MG63 (cell line): Measurements from ENCODE around the gene SCMH1. TPM values are rescaled to one million over a fixed set of nuclear protein-coding genes. Genes with fewer than 3 reads are reported as not detected.

Source experiments
- DNase-seq: peaks from one replicate; pipeline ENCODE4 v3.0.0-alpha.2; 2020
- H3K27me3 ChIP-seq: fragments of 250-450 bp; sonication (Bioruptor Pico); 2 replicates; pipeline ENCODE4 v1.5.1; 2020; ENCODE audit warnings: mild to moderate bottlenecking, moderate library complexity
- H3K36me3 ChIP-seq: fragments of 250-450 bp; sonication (Bioruptor Pico); 2 replicates; pipeline ENCODE4 v1.5.1; 2020; ENCODE audit warnings: mild to moderate bottlenecking, moderate library complexity
- H3K4me3 ChIP-seq: fragments of 250-450 bp; sonication (Bioruptor Pico); 2 replicates; pipeline ENCODE4 v1.5.1; 2020; ENCODE audit warnings: mild to moderate bottlenecking, moderate library complexity
- H3K9me3 ChIP-seq: fragments of 250-450 bp; sonication (Bioruptor Pico); 2 replicates; pipeline ENCODE4 v1.5.1; 2020; ENCODE audit warnings: mild to moderate bottlenecking, moderate library complexity
- total RNA-seq: library from RNA; depleted of rRNA; stranded (reverse); fragments of >200 nt; shearing (Covaris generic); gene quantifications from 2 replicates; pipeline ENCODE4 v1.2.3, GENCODE V29; 2014; ENCODE audit warnings: low replicate concordance

Gene SCMH1
- total RNA-seq, 1 experiment from 2014 or later = 11.5 TPM

GRCh38 chr1:41175546-41175945, 66.6 kb downstream of the SCMH1 start:
- Histone ChIP-seq H3K4me3 (no peak overlapping the region), H3K27me3 (no peaks in the 10 kb centered on the region), H3K9me3 (peaks cover 7% of the 10 kb centered on the region), H3K36me3 (peaks cover 15% of the 10 kb centered on the region)
- DNase-seq = no peak

DNA sequence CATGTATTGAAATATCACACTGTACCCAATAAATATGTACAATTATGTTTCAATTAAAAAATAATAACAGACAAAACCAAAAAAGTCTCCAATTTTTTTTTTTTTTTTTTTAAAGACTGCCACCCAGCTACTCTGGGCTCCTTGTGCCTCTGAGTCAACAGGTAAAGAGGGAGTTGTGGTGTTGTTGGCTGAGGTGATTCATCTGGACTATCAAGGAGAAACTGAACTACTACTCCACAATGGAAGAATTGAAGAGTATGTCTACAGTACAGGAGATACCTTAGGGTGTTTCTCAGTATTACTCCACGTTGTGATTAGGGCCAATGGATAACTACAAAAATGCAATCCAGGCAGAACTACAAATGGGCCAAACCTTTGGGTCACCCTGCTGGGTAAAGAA, 67.9 kb downstream of the SCMH1 start:
- H3K9me3 ChIP-seq = peaks cover 7% of the 10 kb centered on the region
- H3K27me3 ChIP-seq = no peaks in the 10 kb centered on the region
- no peak overlapping the region for H3K4me3 ChIP-seq
- DNase-seq = no peak
- H3K36me3 ChIP-seq = peaks cover 25% of the 10 kb centered on the region

DNA sequence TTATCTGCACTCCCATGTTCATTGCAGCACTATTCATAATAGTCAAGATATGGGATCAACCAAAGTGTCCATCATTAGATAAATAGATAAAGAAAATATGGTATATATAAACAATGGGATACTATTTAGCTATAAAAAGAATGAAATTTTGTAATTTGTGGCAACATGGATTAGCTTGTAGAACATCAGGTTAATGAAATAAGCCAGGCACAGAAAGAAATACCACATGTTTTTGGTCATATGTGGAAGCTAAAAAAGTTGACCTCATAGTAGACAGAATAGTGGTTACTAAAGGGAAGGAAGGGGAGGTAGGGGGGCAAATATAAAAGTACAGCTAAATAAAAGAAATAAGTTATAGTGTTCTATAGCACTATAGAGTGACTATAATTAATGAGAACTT, 68.5 kb downstream of the SCMH1 start:
- DNase-seq = no peak
- Histone ChIP-seq H3K36me3 (peaks cover 30% of the 10 kb centered on the region), H3K4me3 (no peak overlapping the region), H3K9me3 (peaks cover 11% of the 10 kb centered on the region), H3K27me3 (no peaks in the 10 kb centered on the region)

- Histone ChIP-seq H3K9me3 (peaks cover 19% of the 10 kb centered on the region), H3K27me3 (no peaks in the 10 kb centered on the region), H3K4me3 (no peak overlapping the region), H3K36me3 (peaks cover 33% of the 10 kb centered on the region)
- no peak for DNase-seq
These were observed 70.7 kb downstream of the SCMH1 start for GRCh38 chr1:41171266-41171874.

GRCh38 chr1:41169799-41170180, 72.3 kb downstream of the SCMH1 start:
- H3K9me3 ChIP-seq = peaks cover 19% of the 10 kb centered on the region
- no peak for DNase-seq
- H3K27me3 ChIP-seq = no peaks in the 10 kb centered on the region
- H3K4me3 ChIP-seq = no peak overlapping the region
- H3K36me3 ChIP-seq = peaks cover 33% of the 10 kb centered on the region

DNA sequence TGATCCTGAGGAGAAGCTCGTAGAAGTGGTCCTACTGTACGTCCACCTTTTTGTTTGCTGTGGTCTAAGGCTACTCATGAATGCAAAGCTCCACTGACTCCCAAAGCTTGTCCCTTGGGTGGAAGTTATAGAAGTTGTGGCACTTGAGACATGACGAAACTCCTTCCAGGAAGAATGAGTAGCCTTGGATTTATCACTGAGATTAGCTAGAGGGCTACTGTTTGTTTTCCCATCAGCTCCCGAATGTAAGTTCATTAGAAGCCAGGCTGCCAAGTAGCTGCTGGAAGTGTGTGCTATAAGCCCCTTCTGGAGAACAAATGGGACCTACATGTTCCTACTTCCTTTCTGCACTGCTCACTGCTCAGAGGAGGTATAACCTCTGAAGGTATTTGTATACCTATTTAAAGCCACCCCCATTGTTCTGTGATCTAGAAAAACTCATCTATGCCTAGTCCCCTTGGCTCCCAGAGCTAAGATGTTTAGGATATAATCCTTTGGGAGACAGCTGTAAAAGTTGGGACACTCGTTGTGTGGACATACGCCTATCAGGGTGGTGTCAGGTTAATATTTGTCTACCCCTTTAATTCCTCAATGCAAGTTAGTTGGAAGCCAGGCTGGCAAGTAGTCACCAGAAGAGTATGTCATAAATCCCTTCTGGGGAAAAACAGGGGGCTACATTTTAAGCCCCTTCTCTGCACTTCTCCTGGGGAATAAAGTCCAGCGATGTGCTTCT, 72.9 kb downstream of the SCMH1 start:
- no peak for DNase-seq
- peaks cover 33% of the 10 kb centered on the region for H3K36me3 ChIP-seq
- H3K9me3 ChIP-seq = peaks cover 19% of the 10 kb centered on the region
- H3K4me3 ChIP-seq = no peak overlapping the region
- no peaks in the 10 kb centered on the region for H3K27me3 ChIP-seq

GRCh38 chr1:41167667-41168066, 74.4 kb downstream of the SCMH1 start:
- Histone ChIP-seq H3K4me3 (no peak overlapping the region), H3K9me3 (peaks cover 19% of the 10 kb centered on the region), H3K36me3 (peaks cover 29% of the 10 kb centered on the region), H3K27me3 (no peaks in the 10 kb centered on the region)
- DNase-seq = no peak

DNA sequence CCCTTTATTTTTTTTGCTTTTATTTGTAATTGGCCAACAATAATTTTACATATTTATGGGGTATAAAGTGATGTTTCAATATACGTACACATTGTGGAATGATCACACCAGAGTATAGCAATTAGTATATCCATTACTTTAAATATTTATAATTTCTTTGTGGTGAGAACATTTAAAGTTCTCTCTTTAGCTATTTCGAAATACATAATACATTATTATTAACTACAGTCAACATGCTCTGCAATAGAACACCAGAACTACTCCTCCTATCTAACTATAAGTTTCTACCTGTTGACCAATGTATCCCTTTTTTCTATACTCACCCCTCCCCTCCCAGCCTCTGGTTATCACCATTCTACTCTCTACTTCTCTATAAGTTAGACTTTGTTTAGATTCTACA, 77.4 kb downstream of the SCMH1 start:
- no peak overlapping the region for H3K4me3 ChIP-seq
- peaks cover 27% of the 10 kb centered on the region for H3K36me3 ChIP-seq
- DNase-seq = no peak
- peaks cover 19% of the 10 kb centered on the region for H3K9me3 ChIP-seq
- no peaks in the 10 kb centered on the region for H3K27me3 ChIP-seq

DNA sequence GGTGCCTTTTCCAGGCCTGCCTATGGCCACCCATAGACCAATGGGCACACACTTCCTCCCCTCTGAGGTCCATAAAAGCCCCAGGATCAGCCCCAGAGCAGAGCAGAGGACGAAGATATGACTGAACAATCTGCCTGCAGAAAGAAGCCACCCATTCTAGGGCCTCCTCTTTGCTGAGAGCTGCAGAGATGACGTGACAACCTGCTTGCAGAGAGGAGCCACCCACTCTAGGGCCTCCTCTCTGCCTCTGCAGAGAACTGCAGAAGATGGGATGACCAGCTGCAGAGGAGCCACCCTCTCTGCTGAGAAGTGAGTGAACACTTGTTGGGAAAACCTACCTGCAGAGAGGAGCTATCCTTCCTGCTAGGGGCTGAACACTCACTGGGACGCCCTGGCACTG, 79.7 kb downstream of the SCMH1 start:
- Histone ChIP-seq H3K27me3 (no peaks in the 10 kb centered on the region), H3K9me3 (peaks cover 9% of the 10 kb centered on the region), H3K36me3 (peaks cover 24% of the 10 kb centered on the region), H3K4me3 (no peak overlapping the region)
- DNase-seq = no peak

DNA sequence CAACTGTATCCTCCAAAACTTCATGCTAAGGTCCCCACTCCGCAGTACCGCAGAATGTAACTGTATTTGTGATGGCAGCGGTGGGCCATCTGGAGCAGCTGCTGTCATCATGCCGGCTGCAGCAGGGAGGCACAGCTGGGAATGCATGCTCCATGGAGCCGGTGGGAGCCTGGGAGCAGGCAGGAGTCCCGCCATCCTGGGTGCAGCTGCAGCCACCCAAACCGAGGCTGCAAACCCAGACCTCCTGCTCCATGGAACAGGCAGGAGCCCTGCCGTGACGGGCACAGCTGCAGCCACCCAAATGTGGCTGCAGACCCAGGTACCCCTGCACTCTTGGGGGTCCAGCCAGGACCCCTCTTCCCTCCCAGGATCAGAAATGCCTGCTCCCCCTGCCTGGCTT, 80.3 kb downstream of the SCMH1 start:
- DNase-seq = no peak
- H3K36me3 ChIP-seq = peaks cover 19% of the 10 kb centered on the region
- H3K27me3 ChIP-seq = no peaks in the 10 kb centered on the region
- H3K4me3 ChIP-seq = no peak overlapping the region
- peaks cover 3% of the 10 kb centered on the region for H3K9me3 ChIP-seq

DNA sequence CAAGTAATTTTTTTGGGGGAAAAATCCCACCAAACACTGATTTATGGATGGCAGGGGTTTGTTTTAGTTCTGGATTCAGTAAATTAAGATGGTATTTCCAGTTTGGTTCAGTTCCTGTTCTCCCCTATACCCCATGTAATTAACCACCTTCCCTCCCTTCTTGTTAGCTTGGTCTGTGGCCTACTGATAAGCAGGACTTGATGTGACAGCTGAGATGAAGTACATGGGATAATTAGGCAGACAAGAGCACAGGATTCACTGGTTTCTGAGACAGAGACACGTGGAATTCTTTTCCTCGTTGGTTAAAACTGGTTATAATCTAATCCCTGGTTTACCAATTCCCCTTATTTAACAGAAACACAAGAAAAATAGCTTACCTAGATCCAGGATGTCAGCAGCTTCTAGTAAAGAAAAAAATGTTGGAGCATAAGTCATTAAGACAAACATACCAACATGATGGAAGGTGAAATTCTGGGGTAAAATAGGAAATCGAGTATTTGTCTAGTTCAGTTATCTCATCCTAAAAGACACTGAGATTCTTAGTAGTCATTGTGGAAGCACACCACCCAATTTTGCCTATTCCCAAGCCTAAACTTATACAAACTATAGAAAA, 81.5 kb downstream of the SCMH1 start:
- Histone ChIP-seq H3K27me3 (no peaks in the 10 kb centered on the region), H3K36me3 (peaks cover 19% of the 10 kb centered on the region), H3K4me3 (no peak overlapping the region), H3K9me3 (no peaks in the 10 kb centered on the region)
- no peak for DNase-seq

DNA sequence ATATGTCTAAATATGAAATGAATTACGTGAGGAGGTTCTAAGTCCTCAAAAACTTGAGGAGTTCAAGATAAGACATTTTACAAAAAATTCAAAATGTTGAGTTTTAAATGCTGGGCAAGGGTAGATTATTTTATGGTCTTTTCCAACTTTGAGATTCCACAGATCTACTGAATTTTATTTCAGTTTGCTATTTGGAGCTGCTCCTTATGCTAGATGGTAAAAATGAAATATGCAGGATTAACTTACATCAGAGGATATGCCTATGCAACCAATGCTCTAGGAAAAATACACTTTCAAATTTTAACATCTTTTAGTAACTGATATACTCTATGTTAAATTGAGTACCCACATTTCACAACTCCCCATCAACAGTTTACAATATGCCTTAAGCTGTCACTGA, 83.1 kb downstream of the SCMH1 start:
- peaks cover 34% of the 10 kb centered on the region for H3K36me3 ChIP-seq
- H3K4me3 ChIP-seq = no peak overlapping the region
- no peaks in the 10 kb centered on the region for H3K27me3 ChIP-seq
- DNase-seq = no peak
- H3K9me3 ChIP-seq = no peaks in the 10 kb centered on the region

DNA sequence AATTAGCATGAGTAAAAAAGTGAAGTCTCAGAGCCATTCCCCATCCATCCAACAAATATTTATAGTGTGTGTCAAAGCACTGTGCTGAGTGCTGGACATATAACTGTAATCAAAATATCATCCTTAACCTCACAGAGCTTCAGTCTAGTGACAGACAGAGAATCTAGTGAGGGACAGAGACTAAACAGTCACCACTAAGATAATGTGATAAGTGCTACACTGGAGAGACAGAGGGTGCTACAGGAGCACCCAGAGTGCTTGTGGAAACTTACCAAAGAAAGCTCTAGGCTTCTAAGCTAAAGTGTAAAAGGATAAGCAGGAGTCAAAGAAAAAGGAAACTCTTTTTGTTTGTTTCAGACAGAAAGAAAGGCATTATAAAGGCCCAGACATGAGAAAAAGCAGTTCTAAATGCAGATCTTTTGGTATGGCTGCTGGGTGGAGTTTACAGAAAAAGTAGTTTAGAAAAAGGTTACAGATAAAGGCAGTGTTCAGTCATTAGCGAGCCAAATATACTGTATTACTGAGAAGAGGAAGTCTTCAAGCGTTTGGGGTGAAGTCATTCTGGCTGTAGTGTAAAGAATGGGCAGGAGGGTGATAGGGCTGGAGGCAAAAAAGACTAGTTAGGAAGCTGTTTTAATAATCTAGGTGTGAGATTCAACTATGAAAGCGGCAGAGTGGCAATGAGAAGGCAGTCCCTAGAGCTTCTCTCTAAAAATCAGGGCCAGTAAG, 83.8 kb downstream of the SCMH1 start:
- DNase-seq = no peak
- H3K4me3 ChIP-seq = no peak overlapping the region
- H3K9me3 ChIP-seq = no peaks in the 10 kb centered on the region
- no peaks in the 10 kb centered on the region for H3K27me3 ChIP-seq
- H3K36me3 ChIP-seq = peaks cover 36% of the 10 kb centered on the region

- Histone ChIP-seq H3K9me3 (no peaks in the 10 kb centered on the region), H3K36me3 (peaks cover 40% of the 10 kb centered on the region), H3K27me3 (no peaks in the 10 kb centered on the region), H3K4me3 (no peak overlapping the region)
- DNase-seq = no peak
These were observed 87.0 kb downstream of the SCMH1 start for GRCh38 chr1:41155105-41155504.

DNA sequence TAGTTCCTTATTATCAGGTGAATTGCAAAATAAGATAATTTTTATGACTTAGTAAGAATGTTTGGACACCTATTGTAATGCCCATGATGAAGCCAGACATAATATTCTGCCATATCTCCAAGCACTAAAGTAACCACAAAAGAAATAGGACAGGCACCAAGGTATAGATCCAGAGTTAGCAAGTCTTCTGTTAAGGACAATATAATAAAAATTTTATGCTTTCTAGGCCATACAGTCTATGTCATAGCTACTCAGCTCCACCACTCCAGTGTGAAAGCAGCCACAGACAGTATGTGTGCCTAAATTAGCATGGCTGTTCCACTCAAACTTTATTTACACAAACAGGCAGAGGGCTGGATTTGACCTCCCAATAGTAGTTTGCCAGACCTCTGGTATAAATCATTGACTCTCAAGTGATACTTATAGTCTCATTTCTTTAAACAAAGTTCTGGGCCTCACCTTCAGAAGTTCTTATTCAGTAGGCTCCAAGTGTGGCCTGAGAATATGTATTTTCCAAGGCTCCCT, 88.3 kb downstream of the SCMH1 start:
- Histone ChIP-seq H3K9me3 (no peaks in the 10 kb centered on the region), H3K27me3 (no peaks in the 10 kb centered on the region), H3K36me3 (peaks cover 43% of the 10 kb centered on the region), H3K4me3 (no peak overlapping the region)
- DNase-seq = no peak

GRCh38 chr1:41152622-41153044, 89.5 kb downstream of the SCMH1 start:
- peak; percentile 49 for DNase-seq
- Histone ChIP-seq H3K9me3 (no peaks in the 10 kb centered on the region), H3K4me3 (no peak overlapping the region), H3K36me3 (peaks cover 48% of the 10 kb centered on the region), H3K27me3 (no peaks in the 10 kb centered on the region)

DNA sequence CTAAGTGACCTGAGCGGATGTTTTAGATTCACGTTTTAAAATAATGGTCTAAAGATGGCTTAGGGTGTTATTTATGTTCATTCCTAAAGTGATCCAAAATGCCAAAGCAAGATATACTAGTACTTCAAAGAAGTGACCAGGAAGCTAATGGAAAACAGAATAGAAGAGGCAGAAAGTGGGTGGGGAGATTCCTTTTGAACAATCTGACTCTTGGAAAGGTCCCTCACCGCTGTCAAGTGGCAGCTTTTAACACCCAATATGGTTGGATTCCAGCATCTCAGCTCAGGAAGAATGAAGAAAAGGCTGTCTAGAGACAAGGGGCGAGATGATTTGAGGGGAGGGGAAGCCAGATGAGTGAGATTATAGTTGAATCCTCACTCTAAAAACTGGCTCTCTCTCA, 90.3 kb downstream of the SCMH1 start:
- Histone ChIP-seq H3K27me3 (no peaks in the 10 kb centered on the region), H3K36me3 (peaks cover 50% of the 10 kb centered on the region), H3K9me3 (no peaks in the 10 kb centered on the region), H3K4me3 (no peak overlapping the region)
- DNase-seq = no peak
